HEK293 (cell line): ENCODE data around the gene MYO1D.

ENCODE experiments used
- CTCF ChIA-PET: fragments of 350-600 bp; formaldehyde crosslinking; extraction: SDS; loops from one replicate; lab custom pipeline; 2021; ENCODE audit warnings: antibody characterized with exemption; lab: Yijun Ruan, JAX
- POLR2A ChIA-PET: fragments of 300-600 bp; formaldehyde crosslinking; extraction: SDS; loops from one replicate; lab custom pipeline; 2020; ENCODE audit warnings: antibody characterized with exemption, inconsistent platforms; lab: Yijun Ruan, JAX
- H3K27ac ChIP-seq: fragments of 200-500 bp; sonication (Bioruptor generic); 2 replicates; pipeline ENCODE4 v1.5.1; 2014; ENCODE audit warnings: low read depth, low read length, control low read depth, inconsistent platforms; ENCODE audit errors: extremely low read depth
- H3K36me3 ChIP-seq, 2 experiments: fragments of 200-500 bp in 1 of 2; sonication (Bioruptor generic) in 1 of 2; 1 replicate in 1 of 2; 2 replicates in 1 of 2; pipeline ENCODE4 v1.5.1; 2014 to 2017; ENCODE audit warnings: inconsistent platforms in 2 of 2, low read length in 2 of 2; ENCODE audit not compliant: control insufficient read depth in 2 of 2, insufficient read depth in 1 of 2
- H3K4me1 ChIP-seq: fragments of 200-500 bp; sonication (Bioruptor generic); 2 replicates; pipeline ENCODE4 v1.5.1; 2014; ENCODE audit warnings: mild to moderate bottlenecking, low read length, inconsistent platforms; ENCODE audit not compliant: control insufficient read depth, insufficient read depth
- H3K4me3 ChIP-seq: 2 replicates; pipeline ENCODE4 v1.5.1; 2011; ENCODE audit warnings: low read depth, mild to moderate bottlenecking, control low read depth, low read length, moderate library complexity
- H3K9me3 ChIP-seq: fragments of 200-500 bp; sonication (Bioruptor generic); 2 replicates; pipeline ENCODE4 v1.5.1; 2014; ENCODE audit warnings: low read depth, low read length, inconsistent platforms; ENCODE audit not compliant: control insufficient read depth, insufficient read depth
- AEBP2 ChIP-seq: fragments of 450-650 bp; formaldehyde crosslinking; IDR thresholded peaks from 2 replicates; pipeline ENCODE4 v1.5.1; 2016; ENCODE audit warnings: missing biosample characterization, missing genetic modification characterization, borderline replicate concordance
- ELK4 ChIP-seq: IDR thresholded peaks from 2 replicates; pipeline ENCODE4 v1.6.1; 2011; ENCODE audit warnings: mild to moderate bottlenecking, low read depth, low read length, borderline replicate concordance
- GLIS2 ChIP-seq: fragments of 450-650 bp; formaldehyde crosslinking; IDR thresholded peaks from 2 replicates; pipeline ENCODE4 v1.5.1; 2016; ENCODE audit warnings: missing biosample characterization, missing genetic modification characterization
- HOXD13 ChIP-seq: sonication (generic); formaldehyde crosslinking; IDR thresholded peaks from 2 replicates; pipeline ENCODE4 v1.8.0; 2022; ENCODE audit warnings: missing genetic modification reagents, borderline replicate concordance
- KLF10 ChIP-seq: fragments of 450-650 bp; IDR thresholded peaks from 2 replicates; pipeline ENCODE4 v1.5.1; 2018; ENCODE audit warnings: missing biosample characterization, mild to moderate bottlenecking, missing genetic modification characterization
- KLF7 ChIP-seq: fragments of 450-650 bp; formaldehyde crosslinking; IDR thresholded peaks from 2 replicates; pipeline ENCODE4 v1.5.1; 2016; ENCODE audit warnings: missing biosample characterization, missing genetic modification characterization, borderline replicate concordance
- MYNN ChIP-seq: fragments of 450-650 bp; formaldehyde crosslinking; IDR thresholded peaks from 2 replicates; pipeline ENCODE4 v1.5.1; 2016; ENCODE audit warnings: missing biosample characterization, missing genetic modification characterization, borderline replicate concordance
- PRDM1 ChIP-seq: fragments of 450-650 bp; formaldehyde crosslinking; IDR thresholded peaks from 2 replicates; pipeline ENCODE4; 2016; ENCODE audit warnings: missing biosample characterization, missing genetic modification characterization
- RBAK ChIP-seq: fragments of 450-650 bp; formaldehyde crosslinking; IDR thresholded peaks from 2 replicates; pipeline ENCODE4 v1.5.1; 2016; ENCODE audit warnings: missing biosample characterization, missing genetic modification characterization
- REPIN1 ChIP-seq: fragments of 450-650 bp; formaldehyde crosslinking; IDR thresholded peaks from 2 replicates; pipeline ENCODE4 v1.5.1; 2017; ENCODE audit warnings: missing biosample characterization, missing genetic modification characterization, low read depth
- SETDB1 ChIP-seq: IDR thresholded peaks from one replicate; pipeline ENCODE4 v1.6.1; 2017; ENCODE audit warnings: mild to moderate bottlenecking, low read length, moderate library complexity, mixed read lengths; ENCODE audit not compliant: insufficient read length
- SP2 ChIP-seq: fragments of 450-650 bp; formaldehyde crosslinking; IDR thresholded peaks from 2 replicates; pipeline ENCODE4 v1.5.1; 2016; ENCODE audit warnings: missing biosample characterization, missing genetic modification characterization
- TRIM28 ChIP-seq: IDR thresholded peaks from 2 replicates; pipeline ENCODE4 v1.6.1; 2011; ENCODE audit warnings: low read length, control low read depth, borderline replicate concordance
- ZBTB48 ChIP-seq: fragments of 450-650 bp; formaldehyde crosslinking; IDR thresholded peaks from 2 replicates; pipeline ENCODE4 v1.5.1; 2016; ENCODE audit warnings: missing biosample characterization, missing genetic modification characterization
- ZFP41 ChIP-seq: fragments of 450-650 bp; formaldehyde crosslinking; IDR thresholded peaks from 2 replicates; pipeline ENCODE4 v1.5.1; 2016; ENCODE audit warnings: missing biosample characterization, missing genetic modification characterization, borderline replicate concordance
- ZNF184 ChIP-seq: fragments of 450-650 bp; IDR thresholded peaks from 2 replicates; pipeline ENCODE4 v1.5.1; 2018; ENCODE audit warnings: missing biosample characterization, mild to moderate bottlenecking, missing genetic modification characterization
- ZNF214 ChIP-seq: fragments of 450-650 bp; formaldehyde crosslinking; IDR thresholded peaks from 2 replicates; pipeline ENCODE4 v1.5.1; 2017; ENCODE audit warnings: missing biosample characterization, mild to moderate bottlenecking, missing genetic modification characterization, borderline replicate concordance
- ZNF398 ChIP-seq: fragments of 450-650 bp; formaldehyde crosslinking; IDR thresholded peaks from 2 replicates; pipeline ENCODE4 v1.5.1; 2017; ENCODE audit warnings: missing biosample characterization, missing genetic modification characterization
- ZNF514 ChIP-seq: fragments of 450-650 bp; formaldehyde crosslinking; IDR thresholded peaks from 2 replicates; pipeline ENCODE4 v1.5.1; 2016; ENCODE audit warnings: missing biosample characterization, missing genetic modification characterization
- ZNF626 ChIP-seq: fragments of 450-650 bp; sonication (Bioruptor Pico); formaldehyde crosslinking; IDR thresholded peaks from 2 replicates; pipeline ENCODE4 v1.5.1; 2018; ENCODE audit warnings: missing biosample characterization, missing genetic modification characterization, inconsistent platforms
- ZNF660 ChIP-seq: fragments of 450-650 bp; IDR thresholded peaks from 2 replicates; pipeline ENCODE4 v1.5.1; 2018; ENCODE audit warnings: missing biosample characterization, mild to moderate bottlenecking, missing genetic modification characterization
- ZNF76 ChIP-seq: fragments of 450-650 bp; formaldehyde crosslinking; IDR thresholded peaks from 2 replicates; pipeline ENCODE4; 2016; ENCODE audit warnings: low read depth, missing biosample characterization, missing genetic modification characterization, borderline replicate concordance
- ZNF837 ChIP-seq: fragments of 450-650 bp; formaldehyde crosslinking; IDR thresholded peaks from 2 replicates; pipeline ENCODE4 v1.5.1; 2016; ENCODE audit warnings: missing biosample characterization, missing genetic modification characterization

Gene MYO1D

GRCh38 chr17:32732900-32733299 is 144.0 kb downstream of the MYO1D start:
- Histone ChIP-seq H3K9me3 (no peaks in the 10 kb centered on the region), H3K4me3 (no peak overlapping the region), H3K27ac (no peak overlapping the region), H3K4me1 (no peaks in the 10 kb centered on the region), H3K36me3 (peaks cover 3 to 15% of the 10 kb centered on the region in 2 experiments; a peak in 2 of 3 replicates)
- ChIA-PET CTCF (interaction anchor here (0.7 to 1.9 kb wide), 3 partner anchors 22 to 181 kb away, joined by 3 to 7 read pairs (median 3); no protein-coding TSS in a partner anchor), POLR2A (no interaction called here)
- TF ChIP-seq ZNF184 (tag by site-specific recombination): no peak
- no peak for TF ChIP-seq ZNF626 (tag by site-specific recombination)
- no peak for TF ChIP-seq GLIS2 (tag by site-specific recombination)
- TF ChIP-seq ZNF660 (tag by site-specific recombination): no peak
- no peak for TF ChIP-seq PRDM1 (tag by site-specific recombination)
- no peak for TF ChIP-seq ZNF214 (tag by site-specific recombination)
- no peak for TF ChIP-seq TRIM28
- no peak for TF ChIP-seq ZBTB48 (tag by site-specific recombination)
- TF ChIP-seq KLF10 (tag by site-specific recombination): no peak
- no peak for TF ChIP-seq ZNF837 (tag by site-specific recombination)
- no peak for TF ChIP-seq MYNN (tag by site-specific recombination)
- no peak for TF ChIP-seq HOXD13 (CRISPR knock-in tag)
- no peak for TF ChIP-seq RBAK
- TF ChIP-seq ZFP41 (tag by site-specific recombination): no peak
- TF ChIP-seq SP2 (tag by site-specific recombination): no peak
- no peak for TF ChIP-seq AEBP2
- no peak for TF ChIP-seq ZNF76 (tag by site-specific recombination)
- TF ChIP-seq ELK4: no peak
- no peak for TF ChIP-seq KLF7 (tag by site-specific recombination)
- TF ChIP-seq REPIN1 (tag by site-specific recombination): no peak

- TF ChIP-seq ZNF398 (tag by site-specific recombination) (no peak), SETDB1 (peak; percentile 43), ZNF514 (tag by site-specific recombination) (no peak)
- Histone ChIP-seq H3K4me1 (no peaks in the 10 kb centered on the region), H3K27ac (no peak overlapping the region), H3K4me3 (no peak overlapping the region), H3K36me3 (peaks cover 3 to 15% of the 10 kb centered on the region in 2 experiments; a peak in 2 of 3 replicates), H3K9me3 (no peaks in the 10 kb centered on the region)
- CTCF ChIA-PET: interaction anchor here (1.9 kb wide), 1 partner anchor 73 kb away, joined by 7 read pairs; no protein-coding TSS in a partner anchor
- POLR2A ChIA-PET: no interaction called here
Observed at GRCh38 chr17:32732296-32732642, 144.7 kb downstream of the MYO1D start.
